AG10803 (cell line): ENCODE data around the gene GAMT.

Experiments used
- DNase-seq: peaks from one replicate; pipeline ENCODE4 v3.0.0; 2010; ENCODE audit warnings: low read depth
- H3K4me3 ChIP-seq: 2 replicates; pipeline ENCODE4 v1.5.1; 2011; ENCODE audit warnings: mild to moderate bottlenecking, low read length, control low read depth
- CTCF ChIP-seq: conservative IDR thresholded peaks from 2 replicates; pipeline ENCODE4 v1.5.1; 2011; ENCODE audit warnings: mild to moderate bottlenecking, low read length, control low read depth, inconsistent platforms

GAMT gene

GRCh38 chr19:1360126-1360817 lies 41.1 kb downstream of the GAMT start:
- TF ChIP-seq CTCF = no peak
- peak overlapping the region; percentile 47 for H3K4me3 ChIP-seq
- no peak for DNase-seq

- no peak for TF ChIP-seq CTCF
- H3K4me3 ChIP-seq = no peak overlapping the region
- DNase-seq = no peak
These were observed 43.7 kb downstream of the GAMT start for GRCh38 chr19:1357531-1358109.

- TF ChIP-seq CTCF = no peak
- peak; percentile 66 for DNase-seq
These were observed 44.9 kb downstream of the GAMT start for GRCh38 chr19:1356508-1356865.

GRCh38 chr19:1355568-1356507 lies 45.5 kb downstream of the GAMT start:
- peak; percentile 49 for DNase-seq
- TF ChIP-seq CTCF = no peak
- peak overlapping the region; percentile 83 for H3K4me3 ChIP-seq

More at GRCh38 chr19:1356508-1356865, 44.9 kb downstream of the GAMT start:
- H3K4me3 ChIP-seq = peak overlapping the region; percentile 83

GRCh38 chr19:1354970-1355567 lies 46.3 kb downstream of the GAMT start:
- TF ChIP-seq CTCF = no peak
- DNase-seq = no peak
- H3K4me3 ChIP-seq = peak overlapping the region; percentile 83

- TF ChIP-seq CTCF = no peak
- no peak overlapping the region for H3K4me3 ChIP-seq
- no peak for DNase-seq
These were observed 48.2 kb downstream of the GAMT start for GRCh38 chr19:1353144-1353543.
